Osteocyte (in vitro differentiated cells): ENCODE measurements around the gene POLR2C. TPM values are rescaled to one million over a fixed set of nuclear protein-coding genes. Genes with fewer than 3 reads are reported as not detected.
"Not testable (repeated sequence)": the region's sequence is repeated elsewhere in the genome, so short reads cannot be mapped to it uniquely, and the experiment has no call there.

Source experiments
- DNase-seq: peaks from one replicate; pipeline ENCODE4 v3.0.0; 2021; ENCODE audit warnings: mixed read lengths; ENCODE audit not compliant: unreplicated experiment; ENCODE audit errors: extremely low spot score
- H3K27ac Mint-ChIP-seq: one replicate; pipeline ENCODE4 v1.8.0; 2021; ENCODE audit warnings: mild to moderate bottlenecking, mixed read lengths; ENCODE audit not compliant: unreplicated experiment
- H3K27me3 Mint-ChIP-seq: one replicate; pipeline ENCODE4 v1.8.0; 2021; ENCODE audit warnings: mixed read lengths; ENCODE audit not compliant: unreplicated experiment
- H3K36me3 Mint-ChIP-seq: one replicate; pipeline ENCODE4 v1.8.0; 2021; ENCODE audit warnings: mixed read lengths; ENCODE audit not compliant: unreplicated experiment
- H3K4me1 Mint-ChIP-seq: one replicate; pipeline ENCODE4 v1.8.0; 2021; ENCODE audit warnings: mixed read lengths; ENCODE audit not compliant: unreplicated experiment
- H3K4me3 Mint-ChIP-seq: one replicate; pipeline ENCODE4 v1.8.0; 2021; ENCODE audit warnings: mild to moderate bottlenecking, moderate library complexity, mixed read lengths; ENCODE audit not compliant: unreplicated experiment
- H3K9me3 Mint-ChIP-seq: one replicate; pipeline ENCODE4 v1.8.0; 2021; ENCODE audit warnings: mixed read lengths; ENCODE audit not compliant: unreplicated experiment
- total RNA-seq: library from RNA; stranded (reverse); gene quantifications from 2 replicates; pipeline ENCODE4 v1.2.1, GENCODE V29; 2021
- TF ChIP-seq, protein P1 (sequence below): fragments of 200-600 bp; sonication (generic); IDR thresholded peaks from 2 replicates; pipeline ENCODE4 v1.5.0; 2021; ENCODE audit warnings: antibody characterized with exemption, mild to moderate bottlenecking, moderate library complexity

The POLR2C gene
- total RNA-seq, 1 donor from 2014 or later, result 46.8 TPM

DNA sequence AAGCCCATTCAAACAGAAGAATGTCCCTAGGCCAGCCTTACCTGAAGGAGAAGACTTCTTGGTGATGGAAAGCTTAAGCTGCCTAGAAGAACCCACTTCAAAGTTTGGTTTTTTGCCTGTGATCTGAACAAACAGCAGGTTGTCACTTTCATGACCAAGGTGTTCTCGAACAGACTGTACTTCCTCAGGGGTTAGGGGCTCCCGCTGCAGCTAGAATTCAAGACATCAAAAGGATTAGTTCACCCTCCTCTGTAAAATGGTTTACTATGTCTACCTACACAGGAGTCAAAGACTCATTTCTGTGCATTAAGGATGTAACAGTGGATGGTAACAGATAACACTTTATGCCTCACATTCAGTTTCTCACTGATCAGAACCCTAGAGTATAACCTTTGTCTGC is 28.5 kb upstream of the POLR2C start:
- H3K36me3 Mint-ChIP-seq, result peaks cover 45% of the 10 kb centered on the region
- TF ChIP-seq, protein P1, sequence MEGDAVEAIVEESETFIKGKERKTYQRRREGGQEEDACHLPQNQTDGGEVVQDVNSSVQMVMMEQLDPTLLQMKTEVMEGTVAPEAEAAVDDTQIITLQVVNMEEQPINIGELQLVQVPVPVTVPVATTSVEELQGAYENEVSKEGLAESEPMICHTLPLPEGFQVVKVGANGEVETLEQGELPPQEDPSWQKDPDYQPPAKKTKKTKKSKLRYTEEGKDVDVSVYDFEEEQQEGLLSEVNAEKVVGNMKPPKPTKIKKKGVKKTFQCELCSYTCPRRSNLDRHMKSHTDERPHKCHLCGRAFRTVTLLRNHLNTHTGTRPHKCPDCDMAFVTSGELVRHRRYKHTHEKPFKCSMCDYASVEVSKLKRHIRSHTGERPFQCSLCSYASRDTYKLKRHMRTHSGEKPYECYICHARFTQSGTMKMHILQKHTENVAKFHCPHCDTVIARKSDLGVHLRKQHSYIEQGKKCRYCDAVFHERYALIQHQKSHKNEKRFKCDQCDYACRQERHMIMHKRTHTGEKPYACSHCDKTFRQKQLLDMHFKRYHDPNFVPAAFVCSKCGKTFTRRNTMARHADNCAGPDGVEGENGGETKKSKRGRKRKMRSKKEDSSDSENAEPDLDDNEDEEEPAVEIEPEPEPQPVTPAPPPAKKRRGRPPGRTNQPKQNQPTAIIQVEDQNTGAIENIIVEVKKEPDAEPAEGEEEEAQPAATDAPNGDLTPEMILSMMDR, result no peak
- no peaks in the 10 kb centered on the region for H3K4me1 Mint-ChIP-seq

DNA sequence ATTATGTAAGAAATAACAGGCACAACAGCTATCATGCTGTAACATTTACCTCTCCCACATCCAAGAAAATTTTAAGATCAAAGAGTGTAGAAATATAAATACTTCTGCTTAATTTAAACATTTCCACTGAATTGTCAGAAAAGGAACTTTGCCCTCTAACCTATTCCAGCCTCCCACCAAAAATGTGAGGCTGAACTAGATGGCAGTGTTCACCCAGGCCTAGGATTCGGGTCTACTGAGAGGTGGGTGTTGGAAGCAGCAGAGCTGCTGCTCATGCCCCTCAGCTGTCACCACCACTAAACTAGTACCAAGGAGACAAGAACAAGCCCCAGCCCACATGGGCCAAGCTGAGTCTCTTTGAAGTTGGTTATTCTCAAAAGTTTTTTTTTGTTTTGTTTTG is 26.6 kb upstream of the POLR2C start:
- peaks cover 6% of the 10 kb centered on the region for H3K9me3 Mint-ChIP-seq
- no peak overlapping the region for H3K27ac Mint-ChIP-seq
- peaks cover 50% of the 10 kb centered on the region for H3K36me3 Mint-ChIP-seq
- H3K4me3 Mint-ChIP-seq, result no peak overlapping the region
- TF ChIP-seq, protein P1, result no peak
- H3K27me3 Mint-ChIP-seq, result no peaks in the 10 kb centered on the region
- no peak for DNase-seq
- H3K4me1 Mint-ChIP-seq, result no peaks in the 10 kb centered on the region

More for the DNA sequence above, 28.5 kb upstream of the POLR2C start:
- Mint-ChIP-seq H3K27ac (no peak overlapping the region), H3K9me3 (no peaks in the 10 kb centered on the region), H3K27me3 (no peaks in the 10 kb centered on the region), H3K4me3 (no peak overlapping the region)
- no peak for DNase-seq

DNA sequence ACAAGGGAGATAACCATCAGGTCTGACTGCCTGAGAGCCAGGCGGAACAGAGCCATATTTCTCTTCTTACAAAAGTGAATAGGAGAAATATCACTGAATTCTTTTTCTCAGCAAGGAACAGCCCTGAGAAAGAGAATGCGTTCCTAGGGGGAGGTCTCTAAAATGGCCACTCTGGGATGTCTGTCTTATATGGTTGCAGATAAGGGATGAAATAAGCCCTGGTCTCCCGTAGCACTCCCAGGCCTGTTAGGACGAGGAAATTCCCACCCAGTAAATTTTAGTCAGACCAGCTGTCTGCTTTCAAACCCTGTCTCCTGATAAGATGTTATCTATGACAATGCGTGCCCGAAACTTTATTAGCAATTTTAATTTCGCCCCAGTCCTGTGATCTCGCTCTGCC is 22.5 kb upstream of the POLR2C start:
- not testable (repeated sequence) for H3K27me3 Mint-ChIP-seq, H3K9me3 Mint-ChIP-seq, H3K4me3 Mint-ChIP-seq, H3K4me1 Mint-ChIP-seq, DNase-seq, H3K27ac Mint-ChIP-seq
- peaks cover 37% of the 10 kb centered on the region for H3K36me3 Mint-ChIP-seq

DNA sequence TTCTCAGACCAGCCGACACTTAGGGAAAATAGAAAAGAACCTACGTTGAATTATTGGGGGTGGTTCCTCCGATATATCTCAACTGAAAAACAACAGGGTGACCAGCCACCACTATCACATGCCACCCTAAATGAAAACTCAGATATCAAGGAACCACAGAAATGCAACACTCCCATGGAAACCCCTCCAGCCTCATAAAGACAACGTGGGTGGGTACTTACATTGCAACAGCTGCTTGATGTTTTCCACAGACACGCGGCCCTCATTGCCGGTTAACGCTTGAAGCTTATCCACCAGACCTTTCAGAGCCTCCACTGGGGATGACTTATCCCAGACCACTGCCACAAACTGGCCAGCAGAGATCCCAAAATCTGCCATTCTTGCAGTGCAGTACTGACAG is 21.9 kb upstream of the POLR2C start:
- not testable (repeated sequence) for H3K27me3 Mint-ChIP-seq, DNase-seq, H3K4me1 Mint-ChIP-seq, H3K4me3 Mint-ChIP-seq, H3K9me3 Mint-ChIP-seq, H3K27ac Mint-ChIP-seq
- peaks cover 33% of the 10 kb centered on the region for H3K36me3 Mint-ChIP-seq

- TF ChIP-seq, protein P1, result no peak
- no peak overlapping the region for H3K4me3 Mint-ChIP-seq
- no peak for DNase-seq
- H3K9me3 Mint-ChIP-seq, result peaks cover 9% of the 10 kb centered on the region
- H3K36me3 Mint-ChIP-seq, result peaks cover 17% of the 10 kb centered on the region
- peaks cover 21% of the 10 kb centered on the region for H3K4me1 Mint-ChIP-seq
- no peaks in the 10 kb centered on the region for H3K27me3 Mint-ChIP-seq
- no peak overlapping the region for H3K27ac Mint-ChIP-seq
Measured at GRCh38 chr16:57444711-57445110, 17.8 kb upstream of the POLR2C start.

GRCh38 chr16:57445510-57445909 is 17.0 kb upstream of the POLR2C start:
- Mint-ChIP-seq H3K36me3 (peaks cover 9% of the 10 kb centered on the region), H3K4me1 (peaks cover 21% of the 10 kb centered on the region), H3K4me3 (no peak overlapping the region), H3K9me3 (peaks cover 4% of the 10 kb centered on the region), H3K27me3 (no peaks in the 10 kb centered on the region), H3K27ac (no peak overlapping the region)
- DNase-seq, result no peak
- TF ChIP-seq, protein P1, result no peak
